WTC11 (cell line): ENCODE data around the gene SPACA7.

ENCODE experiments used
- AR ChIP-seq: fragments of 250-450 bp; sonication (Bioruptor Pico); IDR thresholded peaks from 2 replicates; pipeline ENCODE4 v1.9.0; 2021; ENCODE audit warnings: mild to moderate bottlenecking
- CTCF ChIP-seq: fragments of 200-600 bp; IDR thresholded peaks from 2 replicates; pipeline ENCODE4 v1.8.0; 2022; ENCODE audit warnings: antibody characterized with exemption
- TEAD1 ChIP-seq: sonication (generic); formaldehyde crosslinking; IDR thresholded peaks from 2 replicates; pipeline ENCODE4 v1.8.0; 2022; ENCODE audit warnings: mild to moderate bottlenecking, missing genetic modification reagents

- TF ChIP-seq CTCF (no peak), TEAD1 (CRISPR knock-in tag) (no peak), AR (CRISPR knock-in tag) (no peak)
These were observed 5.8 kb upstream of the SPACA7 start for GRCh38 chr13:112370311-112370710.
